D721Med (cell line): Measurements from ENCODE around the gene SNCB.

ENCODE experiments used
- DNase-seq: peaks from one replicate; pipeline ENCODE4 v3.0.0; 2011; ENCODE audit warnings: low spot score; ENCODE audit not compliant: insufficient read length
- FAIRE-seq: peaks from 2 replicates; lab custom pipeline; 2011; peaks lifted over from hg19 to GRCh38; lab: Jason Lieb, UNC
- TF ChIP-seq, protein P1 (sequence below): IDR thresholded peaks from 2 replicates; pipeline ENCODE4 v1.5.1; 2012; ENCODE audit warnings: mild to moderate bottlenecking, control low read depth; ENCODE audit not compliant: insufficient read depth; ENCODE audit errors: missing control alignments

The SNCB gene

DNA sequence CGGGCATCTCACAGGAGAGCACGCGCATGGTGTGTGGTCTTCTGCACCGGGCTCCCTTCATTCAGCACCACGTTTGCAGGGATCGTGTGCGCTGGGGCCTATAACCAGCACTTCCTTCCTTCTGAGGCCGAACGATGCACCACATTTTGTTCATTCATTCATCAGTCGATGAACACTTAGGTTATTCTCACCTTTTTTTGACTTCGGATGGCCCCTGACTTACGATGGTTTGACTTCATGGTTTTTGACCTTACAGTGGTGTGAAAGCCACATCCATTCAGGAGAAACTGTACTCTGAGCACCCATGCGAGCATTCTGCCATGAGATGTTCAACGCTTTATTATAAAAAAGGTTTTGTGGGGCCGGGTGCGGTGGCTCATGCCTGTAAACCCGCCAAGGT is 44.5 kb upstream of the SNCB start:
- FAIRE-seq (no peak), DNase-seq (no peak)
- TF ChIP-seq, protein P1, sequence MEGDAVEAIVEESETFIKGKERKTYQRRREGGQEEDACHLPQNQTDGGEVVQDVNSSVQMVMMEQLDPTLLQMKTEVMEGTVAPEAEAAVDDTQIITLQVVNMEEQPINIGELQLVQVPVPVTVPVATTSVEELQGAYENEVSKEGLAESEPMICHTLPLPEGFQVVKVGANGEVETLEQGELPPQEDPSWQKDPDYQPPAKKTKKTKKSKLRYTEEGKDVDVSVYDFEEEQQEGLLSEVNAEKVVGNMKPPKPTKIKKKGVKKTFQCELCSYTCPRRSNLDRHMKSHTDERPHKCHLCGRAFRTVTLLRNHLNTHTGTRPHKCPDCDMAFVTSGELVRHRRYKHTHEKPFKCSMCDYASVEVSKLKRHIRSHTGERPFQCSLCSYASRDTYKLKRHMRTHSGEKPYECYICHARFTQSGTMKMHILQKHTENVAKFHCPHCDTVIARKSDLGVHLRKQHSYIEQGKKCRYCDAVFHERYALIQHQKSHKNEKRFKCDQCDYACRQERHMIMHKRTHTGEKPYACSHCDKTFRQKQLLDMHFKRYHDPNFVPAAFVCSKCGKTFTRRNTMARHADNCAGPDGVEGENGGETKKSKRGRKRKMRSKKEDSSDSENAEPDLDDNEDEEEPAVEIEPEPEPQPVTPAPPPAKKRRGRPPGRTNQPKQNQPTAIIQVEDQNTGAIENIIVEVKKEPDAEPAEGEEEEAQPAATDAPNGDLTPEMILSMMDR = no peak

- FAIRE-seq (no peak), DNase-seq (no peak)
- TF ChIP-seq, protein P1 = no peak
These were observed 43.6 kb upstream of the SNCB start for GRCh38 chr5:176673651-176674583.

- DNase-seq = no peak
- TF ChIP-seq, protein P1 = no peak
- no peak for FAIRE-seq
These were observed 41.8 kb upstream of the SNCB start for GRCh38 chr5:176671890-176672747.

- DNase-seq = no peak
- FAIRE-seq = no peak
- TF ChIP-seq, protein P1 = no peak
These were observed 41.1 kb upstream of the SNCB start for GRCh38 chr5:176671399-176671798.

GRCh38 chr5:176670449-176670848 is 40.1 kb upstream of the SNCB start:
- DNase-seq = no peak
- TF ChIP-seq, protein P1 = no peak
- FAIRE-seq = no peak

GRCh38 chr5:176667637-176668036 is 37.3 kb upstream of the SNCB start:
- DNase-seq (no peak), FAIRE-seq (no peak)
- TF ChIP-seq, protein P1 = no peak

GRCh38 chr5:176665517-176665916 is 35.2 kb upstream of the SNCB start:
- TF ChIP-seq, protein P1 = no peak
- FAIRE-seq (no peak), DNase-seq (no peak)
